HCT116 (cell line): Measurements from ENCODE around the gene TIAM1. TPM values are rescaled to one million over a fixed set of nuclear protein-coding genes. Genes with fewer than 3 reads are reported as not detected.

Experiments
- ATAC-seq: fragments of 200-7000 bp; cut with Tn5 transposase; 2 replicates; pipeline ENCODE4 v1.9.1; 2020; ENCODE audit warnings: mild to moderate bottlenecking, moderate library complexity
- BruUV-seq: library from RNA; stranded (reverse); fragments of 400-500 nt; replicated peaks from 2 replicates; lab custom pipeline; 2021; lab: Mats Ljungman, UMichigan
- CTCF ChIA-PET: fragments of 300-600 bp; sonication (Branson Sonifier 250); formaldehyde crosslinking; loops from one replicate; lab custom pipeline; 2021; ENCODE audit warnings: antibody characterized with exemption; lab: Charles Lee
- POLR2A ChIA-PET: fragments of 300-600, 350-600 bp; sonication (Branson Sonifier 250); formaldehyde crosslinking; loops from one replicate; lab custom pipeline; 2021; ENCODE audit warnings: antibody characterized with exemption; lab: Charles Lee
- RAD21 ChIA-PET, 2 experiments: fragments of 300-600 bp; sonication (Branson Sonifier 250); formaldehyde crosslinking; loops; one replicate each; lab custom pipeline; 2023; ENCODE audit warnings: low total read pairs in 2 of 2; ENCODE audit not compliant: uncharacterized antibody in 2 of 2, unreplicated experiment in 2 of 2, low non-redundant PET in 1 of 2; lab: Charles Lee
- DNase-seq: peaks from one replicate; pipeline ENCODE4 v3.0.0-alpha.2; 2010; ENCODE audit warnings: low read depth, low spot score
- H2AFZ ChIP-seq: fragments of 200-600 bp; shearing (Covaris generic), sonication (generic); 2 replicates; pipeline ENCODE4 v1.6.1; 2017; ENCODE audit warnings: low read depth, mixed run types, mixed read lengths, antibody characterized with exemption, low read length; ENCODE audit not compliant: poor library complexity, severe bottlenecking
- H3K27ac ChIP-seq: 2 replicates; pipeline ENCODE4 v1.5.1; 2012; ENCODE audit warnings: low read depth, low read length
- H3K27me3 ChIP-seq: fragments of 200-600 bp; sonication (generic); 2 replicates; pipeline ENCODE4 v1.6.1; 2016; ENCODE audit warnings: mixed run types, low read length, mixed read lengths; ENCODE audit not compliant: insufficient read depth
- H3K36me3 ChIP-seq, 2 experiments: fragments of 200-500 bp in 1 of 2; fragments of 200-600 bp in 1 of 2; sonication (Bioruptor generic) in 1 of 2; sonication (generic) in 1 of 2; 2 replicates each; pipeline versions ENCODE4 v1.5.1 to v1.6.1; 2014 to 2016; ENCODE audit warnings: low read length in 2 of 2, inconsistent platforms in 1 of 2, mixed read lengths in 1 of 2, mixed run types in 1 of 2; ENCODE audit not compliant: insufficient read depth in 2 of 2, control insufficient read depth in 1 of 2
- H3K4me1 ChIP-seq, 2 experiments: fragments of 200-600 bp in 1 of 2; sonication (generic) in 1 of 2; 2 replicates each; pipeline versions ENCODE4 v1.5.1 to v1.6.1; 2012 to 2017; ENCODE audit warnings: low read length in 2 of 2, inconsistent platforms in 1 of 2, mild to moderate bottlenecking in 1 of 2, mixed read lengths in 1 of 2, mixed run types in 1 of 2, moderate library complexity in 1 of 2; ENCODE audit not compliant: insufficient read depth in 2 of 2, control insufficient read depth in 1 of 2
- H3K4me2 ChIP-seq: fragments of 200-600 bp; sonication (generic); 2 replicates; pipeline ENCODE4 v1.6.1; 2017; ENCODE audit warnings: mixed run types, low read length, mixed read lengths
- H3K4me3 ChIP-seq, 2 experiments: fragments of 200-600 bp in 1 of 2; sonication (generic) in 1 of 2; replicated peaks in 1 of 2; 2 replicates each; pipeline ENCODE4 v1.5.1; 2011 to 2016; ENCODE audit warnings: low read length in 2 of 2, control low read depth in 1 of 2, low read depth in 1 of 2, mild to moderate bottlenecking in 1 of 2, mixed read lengths in 1 of 2, mixed run types in 1 of 2
- H3K79me2 ChIP-seq: fragments of 200-600 bp; sonication (generic); 2 replicates; pipeline ENCODE4 v1.6.1; 2017; ENCODE audit warnings: mild to moderate bottlenecking, mixed run types, low read length, moderate library complexity, mixed read lengths; ENCODE audit not compliant: insufficient read depth
- H3K9ac ChIP-seq: fragments of 200-600 bp; sonication (generic); 2 replicates; pipeline ENCODE4 v1.6.1; 2016; ENCODE audit warnings: low read length, mixed read lengths
- H3K9me2 ChIP-seq: fragments of 200-600 bp; sonication (generic), shearing (Covaris generic); 2 replicates; pipeline ENCODE4 v1.6.1; 2017; ENCODE audit warnings: mixed run types, mild to moderate bottlenecking, moderate library complexity; ENCODE audit not compliant: insufficient read depth
- H3K9me3 ChIP-seq, 2 experiments: fragments of 200-500 bp in 1 of 2; fragments of 200-600 bp in 1 of 2; sonication (Bioruptor generic) in 1 of 2; sonication (generic) in 1 of 2; 2 replicates each; pipeline ENCODE4 v1.6.1; 2014 to 2017; ENCODE audit warnings: low read length in 2 of 2, mixed read lengths in 2 of 2, inconsistent platforms in 1 of 2, low read depth in 1 of 2, mild to moderate bottlenecking in 1 of 2, mixed run types in 1 of 2, moderate library complexity in 1 of 2; ENCODE audit not compliant: control insufficient read depth in 1 of 2, insufficient read depth in 1 of 2
- H4K20me1 ChIP-seq: fragments of 200-600 bp; sonication (generic), shearing (Covaris generic); 2 replicates; pipeline ENCODE4 v1.6.1; 2017; ENCODE audit warnings: mixed run types, mild to moderate bottlenecking, moderate library complexity; ENCODE audit not compliant: insufficient read depth
- CBX3 ChIP-seq: IDR thresholded peaks from 2 replicates; pipeline ENCODE4 v1.6.1; 2012; ENCODE audit warnings: low read depth
- CTCF ChIP-seq, 3 experiments: fragments of 200-600 bp in 1 of 3; sonication (generic) in 1 of 3; IDR thresholded peaks in 2 of 3; conservative IDR thresholded peaks in 1 of 3; 2 replicates each; pipeline ENCODE4 v1.5.1; 2012 to 2017; ENCODE audit warnings: low read depth in 2 of 3, low read length in 2 of 3, antibody characterized with exemption in 1 of 3, borderline replicate concordance in 1 of 3, control low read depth in 1 of 3, mild to moderate bottlenecking in 1 of 3, mixed read lengths in 1 of 3, mixed run types in 1 of 3, moderate library complexity in 1 of 3; ENCODE audit not compliant: insufficient read depth in 1 of 3
- EGR1 ChIP-seq: IDR thresholded peaks from 2 replicates; pipeline ENCODE4 v1.6.1; 2012; ENCODE audit warnings: low read depth
- EZH2 ChIP-seq: fragments of 200-600 bp; sonication (generic); IDR thresholded peaks from 2 replicates; pipeline ENCODE4 v1.6.1; 2017; ENCODE audit warnings: antibody characterized with exemption, mixed run types
- EZH2phosphoT487 ChIP-seq: fragments of 200-600 bp; IDR thresholded peaks from 2 replicates; pipeline ENCODE4 v1.6.1; 2018; ENCODE audit warnings: antibody characterized with exemption, borderline replicate concordance
- JUND ChIP-seq: IDR thresholded peaks from 2 replicates; pipeline ENCODE4 v1.6.1; 2012
- MAX ChIP-seq: IDR thresholded peaks from 2 replicates; pipeline ENCODE4 v1.6.1; 2012
- POLR2A ChIP-seq: IDR thresholded peaks from 2 replicates; pipeline ENCODE4 v1.7.0; 2011; ENCODE audit warnings: borderline replicate concordance; ENCODE audit not compliant: insufficient read depth, insufficient read length; ENCODE audit errors: extremely low read depth
- POLR2AphosphoS5 ChIP-seq: IDR thresholded peaks from 2 replicates; pipeline ENCODE4 v1.6.1; 2011; ENCODE audit warnings: mild to moderate bottlenecking, low read depth, low read length, moderate library complexity
- ZBTB33 ChIP-seq: IDR thresholded peaks from 2 replicates; pipeline ENCODE4 v1.6.1; 2011; ENCODE audit warnings: mild to moderate bottlenecking, low read length, moderate library complexity; ENCODE audit not compliant: insufficient replicate concordance; ENCODE audit errors: extremely low read depth
- ZFX ChIP-seq: fragments of 450-650 bp; IDR thresholded peaks from 2 replicates; pipeline ENCODE4 v1.6.1; 2017
- ZNF274 ChIP-seq: fragments of 200-500 bp; sonication (Bioruptor generic); IDR thresholded peaks from 2 replicates; pipeline ENCODE4 v1.6.1; 2014; ENCODE audit warnings: mild to moderate bottlenecking, low read depth, low read length, inconsistent platforms
- intact Hi-C: fragments of 100-400 bp; cut with micrococcal nuclease; formaldehyde crosslinking; loops from 2 replicates; pipeline ENCODE4 v1.10.0; 2022
- total RNA-seq: library from RNA; stranded (reverse); gene quantifications from one replicate; pipeline ENCODE4 v1.2.1, GENCODE V29; 2021; ENCODE audit not compliant: unreplicated experiment

The TIAM1 gene
- total RNA-seq, 1 experiment from 2014 or later: 47.8 TPM

- TF ChIP-seq ZBTB33: no peak
- TF ChIP-seq EZH2phosphoT487: no peak
- TF ChIP-seq, all 23 proteins: peak for 0
Measured at GRCh38 chr21:31162827-31163226, 181.2 kb downstream of the TIAM1 start (continued).

- Histone ChIP-seq H3K4me1 (no peaks in the 10 kb centered on the region), H3K9ac (no peak overlapping the region), H4K20me1 (no peaks in the 10 kb centered on the region), H3K36me3 (peaks cover 0 to 2% of the 10 kb centered on the region in 2 experiments; a peak in 1 of 4 replicates), H3K9me3 (no peaks in the 10 kb centered on the region), H2AFZ (no peak overlapping the region), H3K9me2 (no peaks in the 10 kb centered on the region), H3K27me3 (no peaks in the 10 kb centered on the region), H3K79me2 (no peaks in the 10 kb centered on the region), H3K27ac (no peak overlapping the region), H3K4me2 (no peak overlapping the region), H3K4me3 (no peak overlapping the region)
- BruUV-seq: no TSS peak
- ChIA-PET RAD21 (no interaction called here), POLR2A (no interaction called here), CTCF (interaction anchor here (1.0 to 1.4 kb wide), 2 partner anchors 18 to 418 kb away, joined by 3 read pairs; no protein-coding TSS in a partner anchor)
- ATAC-seq: no peak
- no peak for DNase-seq
- intact Hi-C loops: no loop called here
- TF ChIP-seq EZH2 (no peak), POLR2A (no peak), EGR1 (no peak), ZNF274 (no peak), MAX (no peak), POLR2AphosphoS5 (no peak), ZFX (no peak), CTCF (IDR thresholded peaks at IDR 0.05 in 2 of 3, conservative IDR thresholded peaks at IDR 0.05 in 1 of 3; ENCODE audit: borderline replicate concordance in 1 of 3, insufficient read depth in 1 of 3, low read depth in 2 of 3, low read length in 2 of 3) (no peak), JUND (no peak), CBX3 (no peak)
Measured at GRCh38 chr21:31162079-31162699, 181.9 kb downstream of the TIAM1 start.
